Kidney (tissue), 14 donors: ENCODE results near the gene RARRES2. TPM values are rescaled to one million over a fixed set of nuclear protein-coding genes. Genes with fewer than 3 reads are reported as not detected.

Experiments
- DNase-seq, 5 donors: peaks; one replicate each; pipeline ENCODE4 v3.0.0-alpha.2; 2013 to 2020
- FAIRE-seq: peaks from 2 replicates; lab custom pipeline; 2012; peaks lifted over from hg19 to GRCh38; lab: Jason Lieb, UNC
- H3K27ac ChIP-seq, 2 donors: one replicate each; pipeline ENCODE4 v1.7.0; 2013; ENCODE audit warnings: low read depth in 2 of 2, low read length in 2 of 2, inconsistent platforms in 1 of 2
- H3K27me3 ChIP-seq: one replicate; pipeline ENCODE4 v1.7.1; 2013; ENCODE audit warnings: low read length, inconsistent platforms; ENCODE audit not compliant: control insufficient read depth, insufficient read depth
- H3K36me3 ChIP-seq, 3 donors: one replicate each; pipeline versions ENCODE4 v1.7.0 to v1.7.1; 2013; ENCODE audit warnings: low read length in 3 of 3, control low read depth in 1 of 3, inconsistent platforms in 1 of 3; ENCODE audit not compliant: insufficient read depth in 3 of 3, control insufficient read depth in 2 of 3
- H3K4me1 ChIP-seq, 3 donors: one replicate each; pipeline versions ENCODE4 v1.7.0 to v1.7.1; 2013; ENCODE audit warnings: low read length in 3 of 3, inconsistent platforms in 1 of 3, low read depth in 1 of 3; ENCODE audit not compliant: control insufficient read depth in 2 of 3, insufficient read depth in 2 of 3
- H3K4me3 ChIP-seq, 3 donors: one replicate each; pipeline versions ENCODE4 v1.7.0 to v1.8.1; 2013; ENCODE audit warnings: low read length in 3 of 3, control low read depth in 1 of 3, inconsistent platforms in 1 of 3
- H3K9ac ChIP-seq, 3 donors: one replicate each; pipeline versions ENCODE4 v1.7.0 to v1.7.1; 2013; ENCODE audit warnings: low read length in 3 of 3, control low read depth in 1 of 3, inconsistent platforms in 1 of 3
- H3K9me3 ChIP-seq, 3 donors: one replicate each; pipeline versions ENCODE4 v1.7.0 to v1.7.1; 2013; ENCODE audit warnings: low read length in 3 of 3, control low read depth in 1 of 3, inconsistent platforms in 1 of 3; ENCODE audit not compliant: control insufficient read depth in 2 of 3, insufficient read depth in 1 of 3
- intact Hi-C: fragments of 100-400 bp; cut with DNase I; formaldehyde crosslinking; loops from one replicate; pipeline ENCODE4 v1.11.1; 2022
- polyA plus RNA-seq: library from polyadenylated mRNA; stranded (reverse); fragments of 350-450 nt; fragmentation: Illumina TruSeq; extraction: RNeasy Lipid Tissue Mini Kit (QIAGEN cat#74804); gene quantifications from one replicate; pipeline ENCODE4 v1.2.3, GENCODE V29; 2014; ENCODE audit warnings: low read depth, low replicate concordance; ENCODE audit not compliant: insufficient read depth
- total RNA-seq: library from RNA; stranded (reverse); fragmentation: NEBNext Ultra II Directional; extraction: Animal tissue kit (Norgen Biotek cat#: 25700); gene quantifications from one replicate; pipeline ENCODE4 v1.2.1, GENCODE V29; 2021
- TF ChIP-seq, protein P1 (sequence below): IDR thresholded peaks from 3 replicates; pipeline ENCODE4 v1.5.1; 2012; ENCODE audit warnings: mild to moderate bottlenecking, moderate library complexity, borderline replicate concordance; ENCODE audit not compliant: insufficient read depth; ENCODE audit errors: extremely low read depth
- donor health status: control.
- donor health status: control.
- donor health status: control.
- donor health status: control.
- donor health status: control.
- donor health status: DM: yes; HTN: yes; CAD: no.
- donor health status: Normal renal cell carcinoma (clear cell type).

RARRES2 gene
- total and polyA plus RNA-seq, 2 donors from 2014 or later = 104 to 475 TPM

- H3K9me3 ChIP-seq = no peaks in the 10 kb centered on the region
- H3K9ac ChIP-seq = no peak overlapping the region
- H3K27me3 ChIP-seq = no peaks in the 10 kb centered on the region
- H3K4me3 ChIP-seq = no peak overlapping the region
- DNase-seq (no peak), FAIRE-seq (no peak)
- H3K4me1 ChIP-seq = peaks cover 3 to 30% (median 29%) of the 10 kb centered on the region in 3 donors
- intact Hi-C loops = no loop called here
- TF ChIP-seq, protein P1, sequence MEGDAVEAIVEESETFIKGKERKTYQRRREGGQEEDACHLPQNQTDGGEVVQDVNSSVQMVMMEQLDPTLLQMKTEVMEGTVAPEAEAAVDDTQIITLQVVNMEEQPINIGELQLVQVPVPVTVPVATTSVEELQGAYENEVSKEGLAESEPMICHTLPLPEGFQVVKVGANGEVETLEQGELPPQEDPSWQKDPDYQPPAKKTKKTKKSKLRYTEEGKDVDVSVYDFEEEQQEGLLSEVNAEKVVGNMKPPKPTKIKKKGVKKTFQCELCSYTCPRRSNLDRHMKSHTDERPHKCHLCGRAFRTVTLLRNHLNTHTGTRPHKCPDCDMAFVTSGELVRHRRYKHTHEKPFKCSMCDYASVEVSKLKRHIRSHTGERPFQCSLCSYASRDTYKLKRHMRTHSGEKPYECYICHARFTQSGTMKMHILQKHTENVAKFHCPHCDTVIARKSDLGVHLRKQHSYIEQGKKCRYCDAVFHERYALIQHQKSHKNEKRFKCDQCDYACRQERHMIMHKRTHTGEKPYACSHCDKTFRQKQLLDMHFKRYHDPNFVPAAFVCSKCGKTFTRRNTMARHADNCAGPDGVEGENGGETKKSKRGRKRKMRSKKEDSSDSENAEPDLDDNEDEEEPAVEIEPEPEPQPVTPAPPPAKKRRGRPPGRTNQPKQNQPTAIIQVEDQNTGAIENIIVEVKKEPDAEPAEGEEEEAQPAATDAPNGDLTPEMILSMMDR = no peak
- H3K27ac ChIP-seq = no peak overlapping the region
- peaks cover 5 to 12% (median 12%) of the 10 kb centered on the region in 3 donors for H3K36me3 ChIP-seq
Measured at GRCh38 chr7:150374472-150374871, 33.0 kb upstream of the RARRES2 start.

GRCh38 chr7:150374026-150374425 lies 32.6 kb upstream of the RARRES2 start:
- FAIRE-seq (no peak), DNase-seq (no peak)
- Histone ChIP-seq H3K27ac (no peak overlapping the region), H3K9me3 (no peaks in the 10 kb centered on the region), H3K9ac (no peak overlapping the region), H3K36me3 (peaks cover 5 to 12% (median 12%) of the 10 kb centered on the region in 3 donors), H3K4me3 (no peak overlapping the region), H3K27me3 (no peaks in the 10 kb centered on the region), H3K4me1 (peaks cover 3 to 31% (median 29%) of the 10 kb centered on the region in 3 donors)
- intact Hi-C loops = no loop called here
- TF ChIP-seq, protein P1 = no peak

DNA sequence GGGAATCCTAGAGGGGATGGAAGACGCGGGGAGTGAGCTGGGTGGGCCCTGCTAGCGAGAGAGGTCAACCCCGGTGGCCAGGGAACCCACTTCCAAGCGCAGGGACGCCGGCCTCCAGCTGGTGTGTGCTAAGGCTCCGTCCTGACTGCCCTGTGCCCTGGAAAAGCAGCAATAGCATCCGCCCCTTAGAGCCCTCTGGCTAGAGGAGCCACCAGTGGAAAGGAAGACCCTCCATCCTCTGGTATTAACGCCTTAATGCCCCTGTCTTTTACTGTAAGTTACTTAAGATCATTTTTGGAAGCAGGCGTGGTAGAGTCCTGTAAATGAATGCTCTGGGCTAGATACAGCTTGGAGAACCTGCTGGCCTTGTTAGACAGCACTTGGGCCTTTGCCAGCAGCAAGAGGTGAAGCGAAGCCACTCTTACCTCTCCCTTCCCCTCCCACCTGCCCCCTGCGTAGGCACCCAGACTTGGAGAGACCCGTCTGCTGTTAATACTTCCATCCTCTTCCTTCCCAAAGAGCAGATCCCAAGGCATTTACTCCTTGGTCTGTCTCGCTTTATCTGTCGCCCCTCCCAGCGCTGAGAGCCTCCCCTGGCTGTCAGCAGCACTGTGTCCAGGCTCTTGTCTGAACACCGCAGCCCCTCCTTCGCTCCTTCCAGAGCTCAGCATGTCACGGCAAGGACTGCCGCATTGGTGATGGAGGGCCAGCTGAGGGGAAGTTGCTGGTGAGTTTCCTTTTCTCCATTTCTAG lies 31.8 kb upstream of the RARRES2 start:
- H3K9me3 ChIP-seq = no peaks in the 10 kb centered on the region
- intact Hi-C loops = no loop called here
- DNase-seq (peak in 3 of 5 donors; percentile 47 to 53 (median 47)), FAIRE-seq (no peak)
- no peaks in the 10 kb centered on the region for H3K27me3 ChIP-seq
- TF ChIP-seq, protein P1 = no peak
- H3K9ac ChIP-seq = no peak overlapping the region
- H3K4me1 ChIP-seq = peaks cover 3 to 30% (median 24%) of the 10 kb centered on the region in 3 donors
- no peak overlapping the region for H3K4me3 ChIP-seq
- H3K36me3 ChIP-seq = peaks cover 5 to 12% (median 12%) of the 10 kb centered on the region in 3 donors
- peak overlapping the region in 1 of 2 donors; percentile 29 for H3K27ac ChIP-seq
